ENCODE measurements around the gene ELOA. TPM values are rescaled to one million over a fixed set of nuclear protein-coding genes. Genes with fewer than 3 reads are reported as not detected.

Gene ELOA
- total and polyA plus RNA-seq, 2 experiments from 2014 or later, result 49.1 to 57.7 TPM

DNA sequence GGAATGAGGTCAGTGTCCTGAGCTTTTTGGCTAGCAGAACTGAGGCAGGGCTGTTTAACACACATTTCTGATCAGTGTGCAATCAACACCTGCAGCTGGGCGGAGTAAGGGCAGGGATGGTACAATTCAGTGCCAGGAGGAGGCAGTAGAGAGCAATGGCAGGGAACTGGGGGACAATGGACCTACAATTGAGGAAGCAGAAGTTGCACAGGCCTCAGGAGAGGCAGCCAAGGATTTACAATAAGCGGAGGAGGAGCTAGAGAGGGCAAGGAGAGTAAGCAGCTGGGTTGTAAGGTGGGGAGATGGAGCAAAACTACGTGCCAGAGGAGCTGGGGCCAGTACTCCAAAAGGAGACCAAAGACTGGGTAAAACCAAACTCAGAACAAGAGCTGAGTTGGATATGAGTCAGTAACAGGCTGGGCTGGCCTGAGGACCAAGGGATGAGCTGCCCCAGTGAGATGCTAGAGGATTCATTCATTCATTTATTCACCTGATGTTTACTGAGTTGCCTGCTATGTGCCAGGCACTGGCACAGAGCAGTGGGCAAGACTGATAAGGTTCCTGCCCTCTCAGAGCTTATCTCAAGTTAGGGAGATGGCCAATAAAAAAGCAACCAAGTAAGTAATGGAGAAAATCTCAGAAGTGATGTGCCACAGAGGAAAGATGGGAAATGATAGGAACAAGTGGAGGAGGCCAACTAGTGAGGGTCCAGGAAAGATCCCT lies 67.7 kb downstream of the ELOA start (continued):
- TF ChIP-seq ZNF462 (CRISPR knock-in tag; IDR thresholded peaks at IDR 0.05), result no peak
- TF ChIP-seq STAT1 (IDR thresholded peaks at IDR 0.05; ENCODE audit: unreplicated experiment), result no peak
- TF ChIP-seq EZH2phosphoT487 (IDR thresholded peaks at IDR 0.05; ENCODE audit: unreplicated experiment), result no peak

Other genes with a start within 250 kb of the ELOA start
- gene E2F2, start 212.2 kb upstream of the ELOA start, total RNA-seq (2014; rRNA removed; shearing (Covaris generic)), result 2.6 and 3.4 TPM in 2 replicates
- 0.78 and 1.6 TPM in 2 replicates for gene E2F2, start 212.2 kb upstream of the ELOA start, polyA plus RNA-seq (2016; fragmentation: Nextera tagmentation; extraction: Ambion mirVana)
- 153 and 164 TPM in 2 replicates for gene ID3, start 184.0 kb upstream of the ELOA start, total RNA-seq (2014; rRNA removed; shearing (Covaris generic))
- 330 and 345 TPM in 2 replicates for gene ID3, start 184.0 kb upstream of the ELOA start, polyA plus RNA-seq (2016; fragmentation: Nextera tagmentation; extraction: Ambion mirVana)
- gene RPL11, start 51.7 kb upstream of the ELOA start, total RNA-seq (2014; rRNA removed; shearing (Covaris generic)), result 859 and 1,126 TPM in 2 replicates
- gene RPL11, start 51.7 kb upstream of the ELOA start, polyA plus RNA-seq (2016; fragmentation: Nextera tagmentation; extraction: Ambion mirVana), result 1,427 and 1,484 TPM in 2 replicates
- 90.7 and 99.0 TPM in 2 replicates for gene PITHD1, start 34.9 kb downstream of the ELOA start, total RNA-seq (2014; rRNA removed; shearing (Covaris generic))
- 52.2 and 52.9 TPM in 2 replicates for gene PITHD1, start 34.9 kb downstream of the ELOA start, polyA plus RNA-seq (2016; fragmentation: Nextera tagmentation; extraction: Ambion mirVana)
- 180 and 204 TPM in 2 replicates for gene LYPLA2, start 47.7 kb downstream of the ELOA start, total RNA-seq (2014; rRNA removed; shearing (Covaris generic))
- gene LYPLA2, start 47.7 kb downstream of the ELOA start, polyA plus RNA-seq (2016; fragmentation: Nextera tagmentation; extraction: Ambion mirVana), result 100 and 102 TPM in 2 replicates
- gene GALE, start 57.3 kb downstream of the ELOA start, total RNA-seq (2014; rRNA removed; shearing (Covaris generic)), result 31.7 and 34.6 TPM in 2 replicates
- gene GALE, start 57.3 kb downstream of the ELOA start, polyA plus RNA-seq (2016; fragmentation: Nextera tagmentation; extraction: Ambion mirVana), result 28.1 and 30.1 TPM in 2 replicates
- gene HMGCL, start 82.0 kb downstream of the ELOA start, total RNA-seq (2014; rRNA removed; shearing (Covaris generic)), result 13.7 and 16.9 TPM in 2 replicates
- gene HMGCL, start 82.0 kb downstream of the ELOA start, polyA plus RNA-seq (2016; fragmentation: Nextera tagmentation; extraction: Ambion mirVana), result 9.1 and 11.6 TPM in 2 replicates
- gene FUCA1, start 124.8 kb downstream of the ELOA start, total RNA-seq (2014; rRNA removed; shearing (Covaris generic)), result 8.5 and 10.2 TPM in 2 replicates
- gene FUCA1, start 124.8 kb downstream of the ELOA start, polyA plus RNA-seq (2016; fragmentation: Nextera tagmentation; extraction: Ambion mirVana), result 3.5 and 4.4 TPM in 2 replicates
- not detected in 2 replicates for gene CNR2, start 169.9 kb downstream of the ELOA start, total RNA-seq (2014; rRNA removed; shearing (Covaris generic))
- gene CNR2, start 169.9 kb downstream of the ELOA start, polyA plus RNA-seq (2016; fragmentation: Nextera tagmentation; extraction: Ambion mirVana), result not detected in 2 replicates
- gene PNRC2, start 216.4 kb downstream of the ELOA start, total RNA-seq (2014; rRNA removed; shearing (Covaris generic)), result 144 and 157 TPM in 2 replicates
- 218 and 237 TPM in 2 replicates for gene PNRC2, start 216.4 kb downstream of the ELOA start, polyA plus RNA-seq (2016; fragmentation: Nextera tagmentation; extraction: Ambion mirVana)
- 191 and 196 TPM in 2 replicates for gene SRSF10, start 236.9 kb downstream of the ELOA start, total RNA-seq (2014; rRNA removed; shearing (Covaris generic))
- gene SRSF10, start 236.9 kb downstream of the ELOA start, polyA plus RNA-seq (2016; fragmentation: Nextera tagmentation; extraction: Ambion mirVana), result 242 and 275 TPM in 2 replicates